ENCODE data around the gene DNAAF8. TPM values are rescaled to one million over a fixed set of nuclear protein-coding genes. Genes with fewer than 3 reads are reported as not detected.

Gene DNAAF8
- total RNA-seq, 2 donors from 2014 or later, result not detected

DNA sequence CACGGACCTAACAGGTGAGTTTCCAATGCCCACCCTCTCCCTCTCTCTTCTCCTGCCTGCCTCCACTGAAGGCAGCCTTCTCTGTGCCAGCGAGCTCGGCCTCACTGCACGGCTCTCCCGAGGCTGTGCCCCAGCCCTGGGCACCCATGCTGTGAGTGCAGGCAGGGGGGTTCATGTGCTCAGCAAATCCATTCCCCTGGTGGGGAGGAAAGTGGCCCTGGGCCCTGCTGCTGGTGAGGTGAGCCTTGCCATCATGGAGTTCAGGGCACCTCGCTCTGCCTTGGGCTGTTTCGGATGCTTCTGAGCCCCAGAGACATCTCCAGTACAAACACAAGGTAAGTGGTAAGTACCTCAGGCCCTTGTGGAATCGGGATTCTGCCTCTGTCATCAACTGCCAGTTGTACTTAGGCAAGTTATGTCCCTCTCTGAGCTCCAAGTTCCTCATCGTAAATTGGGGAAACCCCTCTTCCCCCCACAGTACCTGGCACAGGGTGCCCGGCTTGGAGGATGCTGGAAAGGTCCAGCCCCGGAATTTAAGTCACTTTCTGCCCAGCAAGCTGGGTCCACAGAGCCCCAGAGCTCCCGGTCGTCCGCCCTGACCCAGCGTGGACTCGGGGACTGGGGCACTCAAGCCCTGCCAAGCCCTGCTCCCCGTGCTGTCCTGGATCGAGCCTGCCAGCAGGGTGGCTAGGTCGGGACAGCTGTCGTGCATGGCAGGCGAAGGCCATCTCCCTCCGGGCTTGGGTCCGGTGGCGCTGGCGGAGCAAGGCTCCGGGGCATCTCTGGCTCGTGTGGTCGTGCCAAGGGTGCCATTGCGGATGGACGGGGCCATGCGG lies 41.7 kb upstream of the DNAAF8 start:
- ATAC-seq (replicated peaks), result peak; percentile 20
- Mint-ChIP-seq H3K9me3 (no peaks in the 10 kb centered on the region), H3K4me3 (peak overlapping the region; percentile 69), H3K36me3 (ENCODE audit: low read depth) (peaks cover 20% of the 10 kb centered on the region), H3K27ac (peak overlapping the region; percentile 56), H3K4me1 (no peaks in the 10 kb centered on the region), H3K27me3 (no peaks in the 10 kb centered on the region)

DNA sequence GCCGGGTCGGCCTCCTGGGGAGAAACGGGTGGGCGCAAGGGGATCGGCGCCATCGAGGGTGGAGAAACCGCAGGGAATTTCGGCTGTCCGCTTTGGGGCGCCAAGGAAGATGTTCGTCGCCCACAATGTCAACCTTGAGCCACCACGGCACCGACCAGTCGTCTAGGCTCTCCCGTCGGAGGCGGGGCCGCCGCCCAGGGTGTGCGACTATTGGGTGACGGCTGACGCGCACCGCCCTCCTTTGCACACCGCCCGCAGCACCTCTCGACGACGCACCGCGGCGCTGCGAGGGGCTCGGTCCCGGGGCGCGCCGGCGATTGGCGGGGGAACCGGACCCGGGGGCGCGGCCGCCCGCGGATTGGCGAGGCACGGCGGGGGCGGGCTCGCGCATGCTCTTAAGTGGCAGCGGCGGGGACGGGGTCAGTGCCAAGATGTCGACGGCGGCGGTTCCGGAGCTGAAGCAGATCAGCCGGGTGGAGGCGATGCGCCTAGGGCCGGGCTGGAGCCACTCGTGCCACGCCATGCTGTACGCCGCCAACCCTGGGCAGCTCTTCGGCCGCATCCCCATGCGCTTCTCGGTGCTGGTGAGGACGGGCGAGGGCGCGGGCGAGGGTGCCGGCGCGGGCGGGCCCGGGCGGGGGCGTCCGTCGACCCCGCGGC lies 40.9 kb upstream of the DNAAF8 start, which contains the start of gene NUDT16L1:
TSS of gene NUDT16L1 (plus strand) at position 267 of the 660 bp plus-strand sequence. CDS start at position 432, 165 bp downstream.
- peak; percentile 98 for ATAC-seq (replicated peaks)
- Mint-ChIP-seq H3K27ac (peak within 1 kb of the TSS; percentile 56), H3K4me1 (no peaks in the 10 kb centered on the region), H3K27me3 (no peaks in the 10 kb centered on the region), H3K36me3 (ENCODE audit: low read depth) (peaks cover 16% of the 10 kb centered on the region), H3K9me3 (no peaks in the 10 kb centered on the region), H3K4me3 (peak within 1 kb of the TSS; percentile 69)

DNA sequence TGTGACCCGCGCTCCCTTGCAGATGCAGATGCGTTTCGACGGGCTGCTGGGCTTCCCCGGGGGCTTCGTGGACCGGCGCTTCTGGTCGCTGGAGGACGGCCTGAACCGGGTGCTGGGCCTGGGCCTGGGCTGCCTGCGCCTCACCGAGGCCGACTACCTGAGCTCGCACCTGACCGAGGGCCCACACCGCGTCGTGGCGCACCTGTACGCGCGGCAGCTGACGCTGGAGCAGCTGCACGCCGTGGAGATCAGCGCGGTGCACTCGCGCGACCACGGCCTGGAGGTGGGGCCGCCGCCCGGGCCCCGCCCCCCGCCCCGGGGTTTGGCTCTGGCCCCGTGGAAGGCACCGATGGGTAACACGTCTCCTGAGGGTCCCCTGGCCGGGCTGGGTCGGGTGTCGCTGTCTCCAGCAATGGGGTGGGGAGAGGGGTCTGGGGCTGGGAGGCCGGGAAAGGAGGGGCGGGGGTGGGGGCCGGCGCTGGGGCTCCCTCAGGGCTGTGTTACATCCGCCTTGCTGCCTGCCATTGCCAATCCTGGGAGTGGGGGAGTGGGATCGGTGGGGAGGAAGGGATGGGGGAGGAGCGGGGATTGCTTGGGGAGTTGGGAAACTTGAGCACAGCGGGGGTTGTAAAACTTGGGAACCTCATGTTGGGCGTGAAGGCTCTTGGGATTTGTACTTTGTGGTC lies 40.2 kb upstream of the DNAAF8 start:
- H3K9me3 Mint-ChIP-seq, result no peaks in the 10 kb centered on the region
- no peaks in the 10 kb centered on the region for H3K4me1 Mint-ChIP-seq
- ATAC-seq (replicated peaks), result peak; percentile 12
- H3K36me3 Mint-ChIP-seq (ENCODE audit: low read depth), result peaks cover 19% of the 10 kb centered on the region
- H3K27ac Mint-ChIP-seq, result no peak overlapping the region
- H3K27me3 Mint-ChIP-seq, result no peaks in the 10 kb centered on the region
- H3K4me3 Mint-ChIP-seq, result peak overlapping the region; percentile 69

DNA sequence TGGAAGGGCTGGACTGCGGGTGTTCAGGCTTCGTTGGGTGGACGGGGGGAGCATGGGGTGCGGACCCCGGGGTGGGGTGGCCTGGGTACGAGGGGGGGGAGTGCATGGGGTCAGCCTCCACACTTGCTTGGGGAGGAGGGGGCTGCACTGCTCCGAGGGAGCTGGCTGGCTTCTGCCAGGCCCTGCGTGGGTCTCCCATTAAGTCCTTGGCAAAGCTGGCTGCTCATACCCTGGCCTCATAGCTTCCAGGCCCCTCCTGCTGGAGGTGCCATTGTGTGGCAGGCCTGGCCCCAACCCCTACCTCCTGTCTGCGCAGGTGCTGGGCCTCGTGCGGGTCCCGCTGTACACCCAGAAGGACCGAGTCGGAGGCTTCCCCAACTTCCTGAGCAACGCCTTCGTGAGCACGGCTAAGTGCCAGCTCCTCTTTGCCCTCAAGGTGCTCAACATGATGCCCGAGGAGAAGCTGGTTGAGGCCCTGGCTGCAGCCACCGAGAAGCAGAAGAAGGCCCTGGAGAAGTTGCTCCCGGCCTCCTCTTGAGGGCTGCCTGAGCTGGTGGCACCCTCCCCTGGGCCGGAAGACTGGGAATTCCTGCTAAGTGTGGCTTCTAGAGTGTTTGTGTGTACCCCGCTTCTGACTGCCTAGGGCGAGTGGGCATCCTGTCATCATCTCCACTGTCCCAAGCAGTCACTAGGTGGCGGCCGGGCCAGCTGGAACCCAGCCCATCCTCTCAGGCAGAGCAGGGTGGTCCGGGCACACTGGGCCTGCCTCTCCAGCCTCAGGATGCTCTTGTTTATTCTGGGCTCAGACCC lies 39.5 kb upstream of the DNAAF8 start:
- no peak for ATAC-seq (replicated peaks)
- peaks cover 27% of the 10 kb centered on the region for H3K36me3 Mint-ChIP-seq (ENCODE audit: low read depth)

DNA sequence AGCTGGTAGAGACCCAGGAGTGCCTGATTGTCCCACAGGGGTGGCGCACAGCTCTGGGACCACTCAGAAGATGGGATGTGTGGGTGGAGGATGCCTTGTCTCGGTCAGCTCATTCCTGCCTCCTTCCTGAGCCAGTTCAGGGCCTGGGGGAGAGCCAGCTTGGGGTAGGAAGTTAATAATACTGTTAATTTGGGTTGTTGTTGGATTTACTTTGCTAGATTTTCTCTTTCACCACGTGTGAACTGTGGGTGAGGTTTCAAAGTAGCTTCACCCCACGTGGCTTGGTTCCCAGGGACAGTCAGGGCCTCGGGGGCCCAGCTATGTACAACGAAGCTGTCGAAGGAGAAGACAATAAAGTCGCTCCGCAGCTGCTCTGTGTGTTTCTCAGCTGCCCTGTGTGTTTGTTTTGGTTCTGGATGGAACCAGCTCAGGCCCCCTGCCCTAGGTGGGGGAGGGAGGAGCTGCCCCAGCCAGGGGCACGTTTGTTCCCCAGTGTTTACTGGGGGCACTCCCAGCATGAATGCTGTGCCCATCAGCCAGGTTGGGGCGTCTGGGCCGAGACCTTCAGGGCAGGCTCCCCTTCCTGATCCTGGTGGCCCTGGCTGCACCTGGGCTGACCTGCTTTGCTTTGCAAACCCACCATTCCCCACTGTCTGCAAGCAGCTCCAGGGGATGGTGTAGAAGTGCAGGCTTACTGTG lies 38.7 kb upstream of the DNAAF8 start:
- Mint-ChIP-seq H3K36me3 (ENCODE audit: low read depth) (peaks cover 32% of the 10 kb centered on the region), H3K4me3 (peak overlapping the region; percentile 69), H3K4me1 (no peaks in the 10 kb centered on the region), H3K27ac (no peak overlapping the region), H3K27me3 (no peaks in the 10 kb centered on the region), H3K9me3 (no peaks in the 10 kb centered on the region)
- no peak for ATAC-seq (replicated peaks)

More for the DNA sequence above, 39.5 kb upstream of the DNAAF8 start:
- Mint-ChIP-seq H3K9me3 (no peaks in the 10 kb centered on the region), H3K27ac (no peak overlapping the region), H3K27me3 (no peaks in the 10 kb centered on the region), H3K4me3 (peak overlapping the region; percentile 69), H3K4me1 (no peaks in the 10 kb centered on the region)

DNA sequence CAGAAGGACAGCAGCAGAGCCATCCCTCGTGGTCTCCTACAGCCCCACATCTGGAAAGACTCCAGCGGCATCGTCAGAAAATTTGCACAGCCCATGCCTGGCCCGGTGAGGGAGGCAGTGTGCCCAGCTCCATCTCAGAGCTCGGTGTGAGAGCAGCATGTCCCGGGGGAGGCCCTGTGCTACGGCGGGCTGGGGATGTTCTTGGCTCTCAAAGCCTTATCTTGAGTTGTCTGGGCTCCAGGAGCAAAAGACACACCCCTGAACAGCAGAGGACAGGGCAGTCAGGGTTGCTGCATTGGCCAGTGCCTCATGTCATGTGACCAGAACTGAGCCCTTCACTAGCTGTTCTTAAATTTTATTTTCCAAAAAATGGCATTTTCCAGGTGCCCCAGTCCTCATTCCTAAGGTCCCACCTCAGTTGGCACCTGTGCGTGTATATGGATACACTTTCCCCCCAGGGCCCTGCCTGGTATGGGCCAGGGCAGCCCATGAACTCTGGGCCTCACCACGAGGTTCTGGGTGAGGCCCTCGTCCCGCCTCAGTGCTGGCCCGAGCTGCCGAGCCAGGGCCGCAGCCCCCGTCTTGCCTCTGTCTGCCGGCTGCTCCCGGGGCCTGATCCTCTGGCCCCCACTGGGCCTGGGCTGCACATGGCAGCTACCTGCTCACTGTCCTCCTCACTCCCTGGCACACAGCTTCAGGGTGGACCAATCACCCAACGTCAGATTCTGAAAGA lies 38.0 kb upstream of the DNAAF8 start:
- Mint-ChIP-seq H3K27ac (no peak overlapping the region), H3K4me3 (no peak overlapping the region), H3K36me3 (ENCODE audit: low read depth) (peaks cover 32% of the 10 kb centered on the region), H3K9me3 (no peaks in the 10 kb centered on the region), H3K27me3 (no peaks in the 10 kb centered on the region), H3K4me1 (no peaks in the 10 kb centered on the region)
- ATAC-seq (replicated peaks), result no peak

DNA sequence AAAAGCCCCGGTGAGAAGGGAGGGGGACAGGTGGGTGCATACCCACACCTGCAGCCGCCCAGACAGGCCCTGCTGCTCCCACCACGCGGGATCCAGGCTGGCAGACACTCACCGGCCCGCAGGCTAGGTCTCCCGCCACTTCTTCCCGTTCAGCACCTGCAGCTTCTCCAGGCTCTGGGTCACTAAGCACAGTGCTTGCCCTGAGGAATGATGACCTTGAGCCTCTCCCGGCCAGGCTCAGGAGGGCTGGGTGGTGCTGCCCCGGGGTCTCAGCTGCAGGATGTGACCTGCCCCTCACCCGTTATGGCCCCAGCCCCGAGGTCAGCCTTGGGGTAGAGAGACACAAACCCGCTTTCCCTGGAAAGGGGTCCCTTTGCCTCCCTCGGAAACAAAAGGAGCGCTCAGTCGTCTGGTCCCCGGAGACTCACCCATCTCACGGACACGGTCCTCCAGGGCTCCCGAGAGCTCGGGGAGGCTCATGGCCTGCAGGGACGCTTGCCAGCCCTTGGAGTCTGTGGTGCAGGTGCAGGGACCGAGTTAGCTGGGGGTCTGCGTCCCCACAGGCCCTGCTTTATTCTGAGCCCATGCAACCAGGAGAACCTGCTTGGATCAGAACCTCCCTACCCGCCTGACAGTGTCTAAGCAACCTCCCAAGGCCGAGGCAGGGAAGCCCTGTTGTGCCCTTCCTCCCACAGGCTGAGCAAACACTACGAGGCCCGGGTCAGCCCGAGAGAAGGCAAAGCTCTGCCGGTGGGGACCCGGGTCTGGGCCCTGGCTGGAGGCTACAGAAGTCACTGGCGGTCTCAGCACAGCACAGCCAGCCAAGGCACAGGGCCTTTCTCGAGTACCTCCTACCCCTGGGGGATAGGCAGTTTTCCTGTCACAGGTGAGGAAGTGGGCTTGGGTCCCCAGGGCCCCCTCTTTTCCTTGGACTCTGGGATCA lies 37.2 kb upstream of the DNAAF8 start:
- no peaks in the 10 kb centered on the region for H3K27me3 Mint-ChIP-seq
- no peaks in the 10 kb centered on the region for H3K9me3 Mint-ChIP-seq
- no peak for ATAC-seq (replicated peaks)
- no peak overlapping the region for H3K4me3 Mint-ChIP-seq
- peaks cover 32% of the 10 kb centered on the region for H3K36me3 Mint-ChIP-seq (ENCODE audit: low read depth)
- H3K27ac Mint-ChIP-seq, result no peak overlapping the region
- H3K4me1 Mint-ChIP-seq, result no peaks in the 10 kb centered on the region

DNA sequence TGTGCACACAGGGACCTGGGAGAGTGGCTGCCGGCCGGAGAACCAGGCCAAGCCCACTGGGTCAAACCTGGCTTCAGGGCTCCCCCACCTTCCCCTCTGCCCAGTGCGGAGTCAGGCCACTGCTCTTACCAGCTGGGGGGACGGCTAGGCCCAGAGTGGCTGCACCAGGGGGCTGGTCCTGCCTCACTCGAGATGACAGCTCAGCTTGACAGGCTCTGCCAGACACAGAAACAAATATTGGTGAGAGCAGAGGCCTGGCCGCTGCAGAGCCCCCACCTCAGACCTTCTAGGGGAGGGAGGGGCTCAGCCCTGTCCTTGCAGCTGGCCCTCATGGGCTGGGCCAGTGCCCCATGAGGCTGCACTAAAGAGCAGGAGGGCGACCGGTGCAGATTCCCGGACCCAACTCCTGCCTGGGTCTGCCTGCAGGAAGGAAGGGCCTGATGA lies 36.5 kb upstream of the DNAAF8 start:
- Mint-ChIP-seq H3K9me3 (no peaks in the 10 kb centered on the region), H3K27me3 (no peaks in the 10 kb centered on the region), H3K36me3 (ENCODE audit: low read depth) (peaks cover 32% of the 10 kb centered on the region), H3K27ac (no peak overlapping the region), H3K4me1 (no peaks in the 10 kb centered on the region), H3K4me3 (no peak overlapping the region)
- no peak for ATAC-seq (replicated peaks)

DNA sequence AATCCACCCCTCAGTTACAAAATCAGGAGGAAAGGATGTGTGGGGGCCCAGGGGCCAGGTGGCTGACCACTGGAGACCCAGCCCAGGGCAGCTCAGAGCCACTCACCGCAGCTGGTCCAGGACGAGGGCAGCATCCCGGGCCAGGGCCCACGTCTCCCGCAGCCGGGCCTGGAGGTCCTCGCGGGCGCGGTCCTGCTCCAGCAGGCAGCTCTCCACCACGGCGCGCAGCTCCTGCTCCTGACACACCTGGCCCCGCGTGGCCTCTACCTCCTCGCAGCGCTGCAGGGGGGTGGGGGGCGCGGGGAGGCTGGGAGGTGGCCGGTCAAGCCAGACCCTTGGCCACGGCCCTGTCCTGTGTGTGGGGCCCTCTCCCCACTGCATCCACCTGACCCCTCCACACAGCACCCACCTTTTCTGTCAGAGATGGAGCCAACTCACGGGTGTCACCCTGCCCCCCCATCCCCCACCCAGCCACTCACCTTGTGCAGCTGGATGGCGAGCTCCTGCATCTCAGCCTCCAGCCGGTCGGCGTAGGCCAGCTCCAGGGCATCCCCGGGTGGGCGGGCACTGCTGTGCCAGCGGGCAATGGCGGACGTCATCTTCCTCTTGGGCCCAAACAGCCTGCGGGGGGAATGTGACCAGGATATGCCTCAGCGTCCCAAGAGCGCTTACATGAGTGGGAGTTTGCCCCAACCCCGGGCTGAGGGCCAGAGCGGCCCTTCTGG lies 35.9 kb upstream of the DNAAF8 start:
- no peak for ATAC-seq (replicated peaks)
- H3K9me3 Mint-ChIP-seq, result no peaks in the 10 kb centered on the region

DNA sequence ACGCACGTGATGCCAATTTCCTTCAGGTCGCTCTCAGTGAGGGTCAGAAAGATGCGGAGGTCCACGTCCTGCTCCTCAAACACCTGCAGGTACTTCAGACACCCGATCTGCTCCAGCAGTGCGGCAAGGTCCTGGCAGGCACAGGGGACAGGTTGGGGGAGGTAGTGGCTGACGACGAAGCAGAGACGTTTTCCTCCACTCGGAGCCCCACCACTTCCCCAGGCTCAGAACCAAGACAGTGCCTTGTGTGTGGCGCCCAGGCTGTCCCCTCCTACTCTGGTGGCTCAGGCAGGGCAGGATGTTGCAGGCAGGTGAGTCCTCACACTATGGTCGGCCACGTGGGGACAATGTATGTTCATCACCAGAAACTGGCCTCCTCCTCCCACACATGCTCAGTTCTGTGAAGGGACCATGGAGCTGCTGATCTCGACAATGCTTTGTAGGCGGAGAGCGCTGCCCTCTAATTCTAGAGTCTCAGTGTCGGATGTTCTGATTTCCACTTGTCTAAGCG lies 35.2 kb upstream of the DNAAF8 start:
- ATAC-seq (replicated peaks), result no peak
- Mint-ChIP-seq H3K27ac (no peak overlapping the region), H3K27me3 (no peaks in the 10 kb centered on the region), H3K9me3 (no peaks in the 10 kb centered on the region), H3K36me3 (ENCODE audit: low read depth) (peaks cover 39% of the 10 kb centered on the region), H3K4me1 (no peaks in the 10 kb centered on the region), H3K4me3 (no peak overlapping the region)

More for the DNA sequence above, 35.9 kb upstream of the DNAAF8 start:
- no peaks in the 10 kb centered on the region for H3K27me3 Mint-ChIP-seq
- no peak overlapping the region for H3K27ac Mint-ChIP-seq
- peaks cover 33% of the 10 kb centered on the region for H3K36me3 Mint-ChIP-seq (ENCODE audit: low read depth)
- H3K4me3 Mint-ChIP-seq, result no peak overlapping the region
- no peaks in the 10 kb centered on the region for H3K4me1 Mint-ChIP-seq

DNA sequence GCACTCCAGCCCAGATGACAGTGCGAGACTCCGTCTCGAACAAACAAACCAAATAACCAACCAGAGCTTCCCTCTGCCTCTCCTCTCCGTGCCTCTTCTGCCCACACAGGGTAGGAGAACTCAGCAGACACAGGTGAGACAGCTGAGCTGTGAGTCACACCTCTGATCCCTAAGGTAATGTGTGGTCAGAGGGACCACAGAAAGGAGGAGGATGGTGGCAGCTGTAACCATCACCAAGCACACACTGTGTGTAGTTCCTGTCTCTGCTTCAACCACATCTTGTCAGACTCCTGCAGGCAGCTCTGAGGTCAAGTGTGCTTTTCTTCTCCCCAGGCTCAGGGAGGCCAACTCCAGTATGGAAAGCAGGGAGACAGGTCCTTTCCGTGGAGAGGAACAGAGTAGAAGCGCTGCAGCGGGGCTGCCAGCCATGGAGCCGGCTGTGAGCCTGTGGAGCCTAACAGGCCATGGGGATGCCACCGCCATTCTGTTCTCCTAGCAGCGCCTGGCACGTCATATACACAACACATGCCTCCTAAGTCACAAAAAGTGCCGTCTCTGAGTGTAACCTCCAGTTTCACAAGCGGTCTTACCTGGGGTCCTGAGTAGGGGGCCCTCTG lies 33.8 kb upstream of the DNAAF8 start:
- Mint-ChIP-seq H3K36me3 (ENCODE audit: low read depth) (peaks cover 51% of the 10 kb centered on the region), H3K27ac (no peak overlapping the region), H3K9me3 (no peaks in the 10 kb centered on the region), H3K27me3 (no peaks in the 10 kb centered on the region), H3K4me1 (no peaks in the 10 kb centered on the region), H3K4me3 (no peak overlapping the region)
- peak; percentile 91 for ATAC-seq (replicated peaks)

All from activated T-helper 17 cell treated with anti-CD3 and anti-CD28 coated beads, Interleukin-2, amount 50 U/mL, for 72 hours (primary cell).